GM19099 (cell line): ENCODE results near the gene TSPAN9.

Source experiments
- POLR2A ChIP-seq: IDR thresholded peaks from 3 replicates; pipeline ENCODE4 v1.6.1; 2011; ENCODE audit warnings: low read depth; ENCODE audit not compliant: insufficient read length; ENCODE audit errors: extremely low read depth

Gene TSPAN9

DNA sequence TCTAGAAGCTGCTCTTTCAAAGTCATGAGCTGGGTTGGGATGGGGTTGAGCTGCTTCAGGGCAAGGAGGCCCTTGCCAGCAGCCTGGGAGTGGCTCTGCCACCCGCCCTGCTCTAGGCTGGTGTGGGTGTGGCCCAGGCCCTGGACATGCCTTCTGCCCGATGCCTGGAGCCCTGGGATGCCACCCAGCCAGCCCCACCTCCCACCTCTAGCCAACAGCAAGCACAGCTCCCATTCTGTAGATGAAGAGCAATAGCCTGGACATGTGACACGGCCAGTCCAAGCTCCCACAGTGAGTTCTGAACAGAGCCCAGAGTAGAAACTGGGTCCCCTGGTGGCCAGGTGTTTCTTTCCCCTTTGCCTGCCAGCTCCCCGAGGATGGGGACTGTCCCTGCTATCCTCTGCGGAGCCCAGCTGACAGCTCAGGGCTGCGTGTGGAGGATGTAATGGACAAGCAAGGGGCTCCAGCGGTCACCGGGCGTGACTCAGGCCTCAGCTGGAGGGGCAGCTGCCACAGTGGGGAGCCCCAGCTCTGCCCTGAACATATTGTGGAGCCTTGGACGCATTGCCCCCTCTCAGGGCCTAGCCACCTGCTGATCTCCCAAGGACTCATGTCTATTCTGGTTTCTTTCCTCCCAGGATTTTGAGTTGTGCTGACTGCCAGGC is 165.2 kb downstream of the TSPAN9 start:
- TF ChIP-seq POLR2A = no peak

DNA sequence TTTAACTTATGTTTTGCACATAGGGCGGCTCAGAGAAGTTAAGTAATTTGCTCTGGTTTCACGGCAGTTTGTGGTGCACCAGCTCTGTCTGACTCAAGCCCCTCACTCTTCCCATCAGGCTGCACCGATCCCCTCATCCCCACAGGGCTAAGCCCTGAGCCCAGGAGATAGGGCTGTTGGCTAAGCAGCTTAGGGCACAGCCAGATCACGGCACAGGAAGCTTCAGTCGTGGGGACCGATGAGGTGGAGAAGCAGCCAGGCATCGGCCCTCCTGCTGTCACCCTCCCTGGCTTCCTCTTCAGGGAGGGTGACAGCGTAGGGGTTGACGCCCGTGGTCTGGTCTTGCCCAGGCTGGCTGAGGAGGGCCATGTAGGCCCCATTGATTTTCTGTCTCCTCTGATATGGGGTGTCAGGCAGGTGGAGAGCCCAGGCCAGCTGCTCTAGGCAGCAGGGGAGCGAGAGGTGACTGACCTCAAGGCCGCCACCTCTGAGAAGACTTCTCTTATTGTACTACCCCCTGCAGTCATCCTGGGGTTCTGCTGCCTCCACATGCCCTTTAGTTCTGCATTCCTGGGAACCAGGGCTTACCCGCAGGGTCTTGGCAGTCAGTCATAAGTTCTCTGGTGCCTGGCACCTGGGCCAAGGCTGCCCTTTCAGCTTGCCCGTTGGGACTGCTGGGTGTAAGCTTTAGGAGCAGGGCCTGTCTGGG is 166.4 kb downstream of the TSPAN9 start:
- no peak for TF ChIP-seq POLR2A

DNA sequence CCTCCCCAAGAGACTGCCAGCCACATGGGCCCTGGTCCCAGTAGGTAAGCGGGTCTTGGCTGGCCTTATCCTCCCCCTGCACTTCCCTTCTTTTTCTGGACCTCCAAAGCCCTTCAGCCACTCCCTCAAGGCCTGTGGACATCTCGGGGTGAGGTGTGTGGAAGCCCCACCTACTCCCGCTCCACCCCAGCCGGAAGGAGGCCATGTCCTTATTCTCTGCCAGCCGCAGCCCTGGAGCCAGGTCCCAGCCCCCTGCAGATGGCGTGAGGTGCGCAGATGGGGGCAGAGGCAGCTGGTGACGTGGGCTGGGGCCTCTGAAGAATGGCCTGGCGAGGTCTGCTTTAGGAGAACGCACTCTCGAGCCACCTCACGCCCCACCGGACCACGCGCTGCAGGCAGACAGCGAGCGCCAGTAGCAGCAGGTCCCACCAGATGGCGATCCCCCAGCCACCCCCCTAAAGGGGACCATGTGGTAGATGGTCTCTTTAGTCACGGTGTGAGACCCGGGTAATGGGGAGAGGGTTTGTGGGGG is 167.1 kb downstream of the TSPAN9 start:
- no peak for TF ChIP-seq POLR2A

DNA sequence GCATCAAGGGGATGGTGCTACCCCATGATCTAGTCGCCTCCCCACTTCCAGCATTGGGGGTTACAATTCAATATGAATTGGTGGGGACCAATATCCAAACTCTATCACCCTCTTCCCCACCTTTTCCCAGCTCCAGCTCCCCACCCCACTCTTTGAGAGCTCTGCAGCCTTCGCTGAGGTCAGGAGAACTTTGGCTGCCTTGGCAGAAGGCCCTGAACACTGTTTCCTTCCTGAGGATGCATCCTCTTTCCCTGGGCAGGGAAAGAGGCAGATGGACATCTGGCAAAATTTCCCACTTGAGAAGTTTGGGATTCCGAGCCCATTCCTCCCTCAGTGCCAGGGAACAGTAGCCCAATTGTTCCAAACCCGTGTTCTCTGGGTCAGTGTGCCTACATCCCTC is 169.1 kb downstream of the TSPAN9 start:
- no peak for TF ChIP-seq POLR2A

GRCh38 chr12:3247077-3247476 is 169.9 kb downstream of the TSPAN9 start:
- no peak for TF ChIP-seq POLR2A

GRCh38 chr12:3247629-3248161 is 170.5 kb downstream of the TSPAN9 start:
- TF ChIP-seq POLR2A = no peak

DNA sequence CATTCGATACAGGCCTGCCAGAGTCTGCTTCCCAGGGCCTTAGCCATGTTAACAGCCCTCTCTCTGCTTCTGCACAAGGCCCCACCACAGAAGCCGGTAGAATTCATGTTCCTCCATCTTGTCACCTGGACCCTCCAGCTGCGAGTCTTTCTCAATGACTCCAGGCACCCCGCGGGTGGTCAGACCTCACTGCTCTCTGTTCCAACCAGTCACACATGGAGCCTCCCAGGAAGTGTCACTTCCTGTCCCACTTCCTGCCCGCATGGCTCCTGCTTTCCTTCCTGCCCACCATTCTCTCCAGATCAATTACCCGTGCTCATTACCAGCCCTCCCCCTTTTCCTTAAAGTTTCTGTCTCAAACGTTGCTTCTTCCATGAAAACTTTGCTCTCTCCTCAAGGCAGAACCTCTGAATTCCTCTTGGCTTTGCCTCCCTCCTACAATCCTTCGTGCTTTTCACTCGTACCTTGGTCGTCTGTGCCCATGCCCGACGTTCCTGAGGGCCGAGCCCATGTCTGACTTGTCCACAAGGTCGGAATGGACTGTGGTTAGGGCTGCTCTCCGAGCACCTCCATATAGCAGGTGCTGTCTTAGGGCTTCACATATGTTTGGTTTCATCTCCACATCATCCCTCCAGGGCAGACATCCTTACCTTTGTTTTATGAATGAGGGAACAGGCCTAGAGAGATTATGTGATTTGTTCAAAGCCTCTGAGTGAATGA is 172.1 kb downstream of the TSPAN9 start:
- no peak for TF ChIP-seq POLR2A

- TF ChIP-seq POLR2A = no peak
These were observed 172.9 kb downstream of the TSPAN9 start for GRCh38 chr12:3250034-3250433.

DNA sequence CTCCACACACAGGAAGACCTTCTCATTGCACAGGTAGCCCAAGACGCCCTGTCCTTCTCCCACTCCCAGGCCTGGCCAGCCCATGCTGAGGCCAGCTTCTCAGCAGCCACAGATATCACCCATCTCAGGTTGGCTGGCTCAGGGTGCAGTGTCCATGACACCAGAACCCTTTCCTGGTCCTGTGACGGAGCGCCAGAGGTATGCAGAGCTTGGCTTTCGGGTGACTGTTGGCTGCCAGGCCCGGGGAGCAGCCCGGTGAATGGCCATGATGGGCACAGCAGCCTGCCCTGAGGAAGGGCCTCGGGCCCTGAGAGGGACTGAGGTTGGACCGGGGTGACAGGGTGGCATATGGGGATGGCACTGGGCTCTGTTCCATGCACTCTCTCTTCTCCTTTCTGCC is 173.4 kb downstream of the TSPAN9 start:
- no peak for TF ChIP-seq POLR2A

DNA sequence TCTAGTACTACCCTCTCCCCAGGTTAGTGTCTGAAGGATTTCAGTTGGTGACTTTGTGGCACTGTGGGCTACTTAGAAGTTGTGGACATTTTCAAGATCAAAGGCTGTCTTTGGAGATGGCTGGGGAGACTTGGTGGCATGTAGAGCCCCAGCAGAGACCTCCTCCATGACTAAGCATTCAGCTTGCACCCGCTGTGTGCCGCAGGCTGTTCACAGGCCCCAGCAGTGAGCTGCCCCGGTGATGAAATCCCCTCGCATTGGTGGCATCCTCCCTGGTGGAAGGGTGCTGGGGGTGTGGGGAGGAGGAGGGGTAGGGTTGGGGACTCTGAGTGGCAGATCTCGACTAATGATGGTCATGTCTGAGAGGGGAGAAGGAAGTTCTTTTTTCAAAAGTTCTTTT is 173.9 kb downstream of the TSPAN9 start:
- no peak for TF ChIP-seq POLR2A

DNA sequence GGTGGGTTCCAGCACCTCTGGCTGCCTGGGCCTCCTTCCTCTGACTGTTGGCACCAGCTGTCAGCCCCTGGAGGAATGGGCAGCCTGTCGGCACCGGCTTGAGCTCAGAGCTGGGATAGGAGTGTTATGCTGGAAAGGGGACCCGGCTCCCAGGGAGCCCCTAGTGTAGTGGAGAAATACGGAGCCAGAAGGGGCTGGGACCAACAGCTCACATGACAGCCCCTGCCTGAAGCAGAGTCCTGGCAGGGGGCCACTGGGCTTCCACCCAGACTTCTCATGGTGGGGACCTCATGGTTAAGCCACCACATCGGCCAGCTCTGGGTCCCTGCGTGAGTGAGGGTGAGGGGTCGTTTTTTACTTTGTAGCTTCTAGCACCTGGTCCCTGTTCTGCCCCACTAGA is 174.5 kb downstream of the TSPAN9 start:
- no peak for TF ChIP-seq POLR2A

- no peak for TF ChIP-seq POLR2A
These were observed 175.3 kb downstream of the TSPAN9 start for GRCh38 chr12:3252450-3252891.

DNA sequence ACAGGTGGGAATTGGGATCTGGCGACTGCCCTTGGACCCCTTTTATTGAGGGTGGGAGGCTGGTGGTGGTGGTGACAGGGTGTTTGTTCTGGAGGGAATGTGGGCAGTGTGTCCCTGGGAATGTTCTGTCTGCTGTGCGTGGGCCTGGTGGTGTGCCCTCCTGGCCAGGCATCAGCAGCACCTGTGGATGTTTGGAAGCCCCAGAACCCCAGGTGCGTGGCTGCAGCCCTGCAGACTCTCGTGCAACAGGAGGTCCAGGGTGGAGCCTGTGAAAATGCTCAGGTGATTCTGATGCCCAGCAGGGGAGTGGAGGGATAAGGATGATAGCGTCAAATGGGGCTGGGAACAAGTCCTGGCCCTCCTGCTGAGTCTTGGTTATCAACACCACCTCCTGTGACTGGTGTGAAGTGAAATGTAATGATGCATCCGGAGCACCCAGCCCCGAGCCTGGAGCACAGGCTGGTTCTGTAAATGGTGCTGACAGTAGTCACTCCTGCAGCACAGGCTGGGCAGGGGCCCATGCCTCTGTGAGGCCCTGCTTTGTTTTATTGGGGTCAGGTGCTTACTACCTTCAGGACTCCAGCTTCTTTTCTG is 176.6 kb downstream of the TSPAN9 start:
- TF ChIP-seq POLR2A = no peak

DNA sequence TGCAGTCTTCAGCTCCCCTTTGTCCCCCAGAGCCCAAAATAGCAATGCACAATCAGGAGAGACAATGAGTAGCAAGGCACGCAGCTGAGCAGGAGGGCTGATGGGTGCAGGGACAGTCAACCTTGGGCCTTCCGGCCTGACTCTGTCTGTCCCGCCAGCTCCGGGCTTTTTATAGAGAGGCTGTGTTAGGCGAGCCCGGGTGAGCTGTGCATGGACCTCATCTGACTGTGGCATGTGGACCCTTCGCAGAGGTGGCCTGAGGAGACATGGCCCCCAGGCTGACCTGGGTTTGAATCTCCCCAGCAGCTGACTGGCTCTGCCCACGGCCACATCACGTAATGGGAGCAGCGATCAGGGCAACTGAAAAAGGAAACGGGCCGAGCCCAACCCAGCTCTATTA is 177.9 kb downstream of the TSPAN9 start:
- no peak for TF ChIP-seq POLR2A

DNA sequence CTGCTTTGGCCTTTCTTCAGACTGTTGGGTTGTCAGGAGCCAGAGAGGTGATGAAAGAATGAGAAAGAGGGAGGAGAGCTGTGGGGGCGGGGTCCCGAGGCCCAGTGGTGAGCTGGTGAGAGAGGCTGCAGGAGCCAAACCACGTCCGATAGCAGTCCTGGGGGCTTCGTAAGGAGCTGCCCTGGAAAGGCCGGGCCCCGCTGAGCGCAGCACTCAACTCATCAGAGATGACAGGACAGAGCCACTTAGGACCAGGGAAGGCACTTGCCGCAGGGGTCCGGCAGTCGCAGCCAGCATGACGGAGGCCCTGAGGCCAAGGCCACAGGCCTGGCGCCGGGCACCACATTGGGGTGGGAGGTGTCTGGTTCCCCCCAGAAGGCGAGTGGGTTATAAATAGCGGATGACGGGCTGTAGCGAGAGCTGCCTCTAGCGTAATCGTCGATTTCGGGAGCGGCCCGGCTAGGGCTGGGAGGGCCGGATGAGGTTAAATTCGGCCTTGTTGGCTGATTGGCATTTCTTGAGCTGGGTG is 179.0 kb downstream of the TSPAN9 start:
- TF ChIP-seq POLR2A = no peak
